Activated T-helper 1 cell treated with Interleukin-2 at 50 U/mL for 16 hours (primary cell): ENCODE measurements around the gene MYLK.

Experiments
- DNase-seq: peaks from one replicate; pipeline ENCODE4 v3.0.0-alpha.2; 2020; ENCODE audit warnings: low read depth

Gene MYLK

DNA sequence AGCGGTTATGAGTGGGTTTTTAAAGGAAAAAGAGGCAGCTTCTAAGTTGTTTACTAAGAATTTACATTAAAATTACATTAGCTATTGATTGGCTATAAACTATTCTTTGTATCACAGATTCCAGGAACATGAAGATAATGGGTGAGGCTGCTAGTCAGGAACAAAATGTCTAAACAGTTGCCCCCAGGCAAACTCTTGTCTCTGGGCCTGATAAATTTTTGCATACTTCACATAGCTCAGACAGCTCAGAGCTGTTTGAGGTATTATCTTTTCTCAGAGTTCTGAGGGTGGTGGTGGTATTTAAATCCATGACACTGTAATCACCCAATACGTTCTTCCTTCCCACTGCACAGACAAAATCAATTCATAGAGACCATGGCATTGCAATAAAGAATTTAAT lies 297.2 kb downstream of the MYLK start:
- DNase-seq = no peak

DNA sequence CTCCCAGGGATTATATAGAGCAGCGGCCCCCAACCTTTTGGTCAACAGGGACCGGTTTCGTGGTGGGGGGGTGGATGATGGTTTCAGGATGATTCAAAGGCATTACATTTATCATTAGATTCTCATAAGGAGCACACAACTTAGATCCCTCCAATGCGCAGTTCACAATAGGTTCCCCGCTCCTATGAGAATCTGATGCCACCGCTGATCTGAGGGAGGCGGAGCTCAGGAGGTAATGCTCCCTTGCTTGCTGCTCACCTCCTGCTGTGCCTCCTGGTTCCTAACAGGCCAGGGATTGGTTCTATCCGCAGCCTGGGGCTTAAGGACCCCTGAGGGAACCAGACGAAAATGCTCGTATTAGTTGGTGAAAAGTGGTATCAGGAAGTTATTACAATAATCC lies 298.0 kb downstream of the MYLK start:
- no peak for DNase-seq

DNA sequence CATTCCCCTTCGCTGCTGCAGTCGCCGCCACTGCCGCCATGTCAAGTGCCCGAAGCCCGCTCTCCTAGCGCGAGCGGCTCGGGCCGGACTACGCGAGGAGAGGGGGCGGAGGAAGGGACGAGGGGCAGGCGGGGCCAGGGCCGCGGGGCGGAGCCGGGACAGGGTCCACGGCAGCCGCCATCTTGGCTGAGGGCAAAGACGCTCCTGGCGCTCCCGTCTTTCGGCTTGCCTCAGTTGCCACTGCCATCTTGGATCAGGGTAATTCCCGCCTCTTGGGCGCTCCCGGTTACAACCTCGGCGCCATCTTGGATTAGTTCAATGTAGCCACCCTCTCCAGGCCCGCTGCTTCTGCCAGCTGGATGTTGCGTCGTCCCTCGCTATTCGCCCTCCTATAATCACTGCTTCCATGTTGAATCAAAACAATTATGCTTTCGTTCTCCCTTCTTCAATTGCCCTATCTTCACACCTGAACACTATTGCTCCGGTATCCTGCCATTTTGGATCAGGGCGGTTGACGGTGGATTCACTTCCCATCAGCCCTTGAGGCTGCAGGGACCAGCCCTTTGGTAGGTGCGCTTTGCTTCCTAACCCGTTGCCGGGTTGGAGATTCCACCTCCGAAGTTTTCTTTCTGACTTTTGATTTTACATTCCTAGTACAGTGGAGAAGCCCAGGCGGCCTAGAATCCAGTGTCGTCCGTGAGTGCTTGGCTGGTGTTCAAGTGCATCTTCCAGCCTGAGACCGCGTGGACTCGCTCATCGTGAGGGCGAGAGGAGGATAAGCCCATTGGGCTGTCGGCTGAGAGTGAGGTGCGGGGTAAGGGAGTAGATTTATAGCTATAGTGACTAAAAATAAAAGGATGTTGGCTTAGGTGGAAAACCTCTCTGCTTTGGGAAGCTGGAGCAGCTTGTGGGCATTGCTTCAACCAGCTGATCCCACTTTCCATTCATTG lies 298.9 kb downstream of the MYLK start, which contains the start of gene HACD2:
Gene HACD2, minus strand, starts transcription at position 66 of the 950 bp plus-strand sequence. Its CDS starts 26 bp downstream, at position 40.
- DNase-seq = peak; percentile 89

DNA sequence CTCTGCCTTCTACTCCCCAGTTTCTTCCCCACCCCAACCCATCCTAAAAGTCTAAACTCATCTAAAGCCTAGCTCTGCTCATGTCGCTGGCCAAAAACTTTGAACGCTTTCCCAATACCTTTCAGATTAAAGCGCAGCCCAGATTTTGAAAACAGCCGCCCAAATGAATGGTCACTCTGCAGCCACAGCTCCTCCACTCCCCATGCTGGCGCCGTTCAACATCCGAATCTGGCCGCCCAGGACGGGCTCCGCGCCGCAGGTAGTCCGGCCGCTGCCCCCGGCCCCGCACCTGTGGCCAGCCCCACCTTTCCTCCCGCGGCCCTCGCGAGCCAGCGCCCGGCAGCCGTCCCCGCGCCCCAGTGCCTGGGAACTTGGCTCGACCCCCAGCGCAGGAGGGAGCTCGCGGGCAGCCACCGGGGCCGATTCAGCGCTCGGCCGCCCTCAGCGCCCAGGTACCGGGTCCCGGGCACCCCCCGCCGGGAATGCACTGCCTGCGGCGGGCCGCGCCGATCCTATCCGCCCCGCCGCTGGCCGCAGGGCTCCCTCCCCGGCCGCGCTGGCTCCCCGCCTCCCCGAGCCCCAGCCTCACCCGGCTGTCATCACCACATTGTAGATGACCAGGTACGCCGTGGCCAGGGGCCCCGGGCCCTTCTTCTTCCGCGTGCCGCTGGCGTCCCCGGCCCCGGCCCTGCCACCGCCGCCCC lies 299.7 kb downstream of the MYLK start:
- DNase-seq = no peak

DNA sequence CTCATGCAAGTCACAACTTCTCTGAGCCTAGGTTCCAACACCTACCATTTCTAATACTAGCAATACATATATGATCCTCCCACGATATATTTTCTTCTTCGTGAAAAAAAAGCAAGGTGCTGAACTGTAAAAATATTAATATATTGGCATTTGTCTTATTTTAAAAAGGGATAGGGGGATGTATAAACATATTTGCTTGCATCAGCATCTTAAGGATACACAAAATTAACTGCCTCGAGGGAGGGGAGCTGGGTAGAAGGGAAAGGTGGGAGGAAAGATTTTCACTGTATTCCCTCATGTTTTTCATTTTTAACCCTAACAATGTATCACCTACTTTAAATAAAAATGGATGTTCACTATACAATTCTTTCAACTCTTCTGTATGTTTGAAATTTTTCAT lies 300.6 kb downstream of the MYLK start:
- no peak for DNase-seq

DNA sequence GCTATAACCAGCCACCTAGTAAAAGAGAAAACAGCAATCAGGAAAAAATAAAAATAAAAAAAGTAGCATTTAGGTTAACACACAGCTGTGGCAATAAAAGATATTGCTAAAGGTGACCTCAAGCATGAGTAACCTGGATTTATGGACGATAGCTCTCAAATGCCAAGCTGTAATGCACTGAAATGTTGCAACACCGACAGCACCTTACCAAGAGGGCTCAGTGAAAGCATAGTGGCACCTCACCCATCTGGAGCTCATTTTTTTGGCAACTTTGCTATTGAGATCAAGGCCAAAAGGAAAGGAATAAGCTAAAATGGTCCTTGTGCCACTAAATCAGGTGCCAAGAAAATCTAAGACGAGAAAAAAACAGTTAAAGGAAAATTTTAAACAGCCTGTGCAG lies 301.8 kb downstream of the MYLK start:
- no peak for DNase-seq

DNA sequence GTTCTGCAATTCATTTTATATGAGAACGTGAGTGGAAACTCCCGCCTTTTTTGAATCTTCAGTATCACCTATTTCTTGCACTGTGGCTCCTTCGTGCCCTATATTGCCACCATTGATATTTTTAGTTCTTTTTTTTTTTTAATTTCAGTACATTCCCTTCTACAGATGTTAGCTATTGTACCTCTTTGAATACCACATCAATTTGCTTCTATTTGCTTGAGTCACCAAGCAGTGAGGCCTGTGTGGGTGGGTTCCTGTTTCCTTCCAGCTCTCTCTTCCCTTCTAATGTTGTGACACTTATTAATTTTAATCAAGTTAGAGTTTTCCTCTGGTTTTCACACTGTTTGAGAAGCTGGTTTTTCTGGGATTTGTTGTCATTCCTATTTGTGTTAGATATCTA lies 308.0 kb downstream of the MYLK start:
- no peak for DNase-seq

DNA sequence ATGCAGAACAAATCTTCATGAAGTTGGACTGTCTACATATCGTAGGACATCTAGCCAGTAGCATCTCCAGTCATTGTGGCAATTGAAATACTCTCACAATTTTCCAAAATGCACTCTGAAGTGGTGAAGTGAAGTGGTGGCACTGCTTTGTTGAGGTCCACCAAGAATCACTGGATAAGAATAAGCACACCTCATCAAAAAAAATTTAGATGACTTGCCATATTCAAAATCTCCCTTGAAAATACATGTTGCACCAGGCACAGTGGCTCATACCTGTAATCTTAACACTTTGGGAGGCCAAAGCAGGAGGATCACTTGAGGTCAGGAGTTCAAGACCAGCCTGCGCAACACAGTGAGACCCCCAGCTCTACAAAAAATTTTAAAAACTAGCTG lies 312.2 kb downstream of the MYLK start:
- no peak for DNase-seq

DNA sequence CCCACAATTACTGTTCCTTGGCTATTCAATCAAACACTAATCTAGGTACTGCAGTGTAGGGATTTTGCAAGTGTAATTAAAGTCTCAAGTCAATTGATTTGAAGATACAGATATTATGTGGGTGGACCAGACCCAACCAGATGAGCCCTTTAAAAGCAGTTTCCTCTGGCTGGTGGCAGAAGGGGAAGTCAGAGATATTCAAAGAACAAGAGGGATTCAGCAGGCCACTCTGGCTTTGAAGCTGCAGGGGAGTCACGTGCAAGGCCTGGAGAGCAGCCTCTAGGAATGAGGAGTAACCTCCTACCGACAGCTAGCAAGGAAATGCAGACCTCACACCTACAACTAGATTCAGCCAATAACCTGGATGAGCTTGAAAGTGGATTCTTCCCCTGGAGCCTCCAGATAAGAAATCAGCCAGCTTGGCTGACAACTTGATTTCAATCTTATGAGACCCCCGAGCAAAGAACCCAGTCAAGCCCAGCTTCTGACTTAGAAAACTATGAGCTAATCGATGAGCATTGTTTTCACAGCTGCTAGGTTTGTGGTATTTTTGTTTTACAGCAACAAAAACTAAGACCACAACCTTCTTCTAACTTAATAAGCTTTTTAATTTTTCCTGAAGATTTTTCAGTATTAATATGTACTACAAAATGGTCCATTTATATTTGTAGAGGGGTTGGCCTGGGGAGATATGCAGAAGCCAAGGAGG lies 312.7 kb downstream of the MYLK start:
- no peak for DNase-seq

DNA sequence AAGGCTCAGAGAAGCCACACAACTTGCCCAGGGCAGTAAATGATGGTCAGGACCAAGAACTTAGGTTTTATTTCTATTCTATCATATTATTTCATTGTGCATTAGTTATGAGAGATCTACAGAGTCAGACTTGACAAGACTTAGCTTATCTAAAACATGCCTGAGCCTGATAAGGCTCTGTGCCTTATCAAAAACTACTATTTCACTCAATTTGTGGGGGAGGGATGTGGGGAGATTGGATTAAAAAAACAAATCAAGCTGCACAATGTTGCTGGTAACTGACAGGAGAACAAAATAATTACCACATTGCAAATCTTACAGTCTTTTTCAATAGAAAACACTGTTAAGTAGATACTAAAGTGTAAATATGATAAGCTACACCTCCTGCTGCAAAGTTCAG lies 315.3 kb downstream of the MYLK start:
- no peak for DNase-seq

DNA sequence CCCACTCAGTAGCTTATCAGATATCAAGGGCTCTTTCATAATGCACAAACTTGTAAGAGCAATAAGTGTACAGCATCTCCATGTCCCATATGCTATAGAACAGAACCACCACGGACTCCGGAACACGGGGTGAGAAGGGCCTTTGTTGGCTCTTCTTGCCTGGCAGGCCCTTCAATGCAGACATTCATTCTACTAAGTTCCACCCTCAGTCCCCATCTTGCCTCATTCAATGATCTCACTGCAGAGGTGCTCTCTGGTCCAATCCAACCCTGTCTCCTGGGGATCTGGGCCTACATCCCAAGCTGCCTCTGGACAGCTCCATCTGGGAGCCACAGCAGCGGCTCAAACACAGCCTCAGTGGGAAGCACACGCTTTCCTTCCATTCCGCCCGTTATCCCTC lies 316.1 kb downstream of the MYLK start:
- DNase-seq = no peak

DNA sequence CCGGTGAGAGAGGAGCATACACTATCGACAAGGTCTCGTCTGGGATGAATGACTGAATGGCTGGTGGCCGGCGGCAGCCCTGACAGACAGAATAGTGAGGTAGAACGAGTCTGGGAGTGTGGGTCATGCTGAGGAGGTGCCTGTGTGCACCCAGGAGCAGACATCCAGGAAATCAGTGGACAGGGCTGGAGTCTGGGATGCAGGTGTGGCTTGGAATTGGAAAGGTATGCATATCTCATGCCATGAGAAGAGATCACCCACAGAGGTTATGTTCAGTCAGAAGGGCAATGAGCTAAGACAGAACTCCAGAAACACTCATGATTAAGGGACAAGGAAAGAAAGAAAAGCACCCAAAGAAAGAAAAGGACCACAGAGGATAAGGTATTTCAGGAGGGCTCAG lies 320.1 kb downstream of the MYLK start:
- no peak for DNase-seq

DNA sequence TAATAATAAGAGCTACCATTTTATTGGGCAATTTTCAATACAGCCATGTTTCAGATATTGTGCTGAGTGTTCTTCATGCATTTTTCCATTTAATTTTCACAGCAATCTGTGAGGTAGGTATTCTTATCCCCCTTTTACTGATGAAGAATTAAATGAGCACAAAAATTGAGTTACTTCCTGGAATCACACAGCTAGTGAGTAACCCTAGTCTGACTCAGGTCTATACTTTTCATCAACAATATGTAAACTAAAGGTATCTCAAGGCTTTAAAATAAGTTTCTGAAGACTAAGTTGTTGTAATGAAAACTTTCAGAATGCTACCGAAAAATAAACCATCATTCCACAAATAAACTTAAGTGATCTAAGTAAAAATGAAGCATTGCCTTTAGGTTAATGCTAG lies 321.6 kb downstream of the MYLK start:
- no peak for DNase-seq

DNA sequence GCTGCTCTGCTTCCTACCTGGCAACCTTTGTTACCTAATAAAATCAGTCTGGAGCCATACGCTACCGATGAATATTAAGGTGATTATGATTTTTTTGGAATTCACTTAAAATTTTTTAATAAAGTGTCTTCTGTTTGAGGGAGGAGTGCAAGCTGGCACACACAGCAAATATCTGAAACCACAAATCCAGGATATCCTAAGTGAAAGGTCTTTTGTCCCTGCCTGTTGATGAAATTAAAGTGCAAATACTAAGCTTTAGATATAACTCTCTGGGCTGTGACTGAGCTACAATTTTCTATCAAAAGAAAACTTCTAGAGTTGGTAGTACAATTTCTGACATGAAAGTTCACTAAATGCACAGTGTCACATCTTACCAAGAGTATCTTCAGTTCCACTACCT lies 322.9 kb downstream of the MYLK start:
- no peak for DNase-seq
